Fibroblast of pulmonary artery (primary cell): ENCODE results near the gene COL4A1.
A peak's percentile ranks its signal among the peaks of the same experiment; 100 is the strongest.

Experiments
- DNase-seq: peaks from one replicate; pipeline ENCODE4 v3.0.0-alpha.2; 2010; ENCODE audit warnings: low read depth
- H3K4me3 ChIP-seq: replicated peaks from 2 replicates; pipeline ENCODE4 v1.5.1; 2011; ENCODE audit warnings: low read depth, mild to moderate bottlenecking, control low read depth, low read length, moderate library complexity
- CTCF ChIP-seq: IDR thresholded peaks from 2 replicates; pipeline ENCODE4 v1.5.1; 2011; ENCODE audit warnings: mild to moderate bottlenecking, control low read depth, low read length, inconsistent platforms; ENCODE audit errors: missing control alignments

The COL4A1 gene

GRCh38 chr13:110306960-110307766 lies at the start of gene COL4A1, which contains the start of gene COL4A2:
Gene COL4A1 (minus strand): TSS chr13:110307157. CDS start chr13:110307027, 130 bp downstream.
Gene COL4A2 (plus strand): TSS chr13:110307284. CDS start chr13:110307904, 620 bp downstream.
- DNase-seq = peak; percentile 82
- TF ChIP-seq CTCF = no peak
- peak within 1 kb of the TSS; percentile 87 for H3K4me3 ChIP-seq

- no peak overlapping the region for H3K4me3 ChIP-seq
- TF ChIP-seq CTCF = no peak
- DNase-seq = no peak
These were observed 49.4 kb upstream of the COL4A1 start for GRCh38 chr13:110356362-110356761.

GRCh38 chr13:110354715-110355473 lies 47.9 kb upstream of the COL4A1 start:
- no peak overlapping the region for H3K4me3 ChIP-seq
- TF ChIP-seq CTCF = no peak
- no peak for DNase-seq

- no peak for TF ChIP-seq CTCF
- H3K4me3 ChIP-seq = no peak overlapping the region
- DNase-seq = no peak
These were observed 47.2 kb upstream of the COL4A1 start for GRCh38 chr13:110354123-110354627.

- DNase-seq = no peak
- H3K4me3 ChIP-seq = no peak overlapping the region
- TF ChIP-seq CTCF = no peak
These were observed 46.5 kb upstream of the COL4A1 start for GRCh38 chr13:110353339-110353977.

- DNase-seq = no peak
- peak; percentile 20 for TF ChIP-seq CTCF
- no peak overlapping the region for H3K4me3 ChIP-seq
These were observed 45.8 kb upstream of the COL4A1 start for GRCh38 chr13:110352735-110353134.
